ENCODE data around the gene ATP1A1. TPM values are rescaled to one million over a fixed set of nuclear protein-coding genes. Genes with fewer than 3 reads are reported as not detected.
A peak's percentile ranks its signal among the peaks of the same experiment; 100 is the strongest.

Gene ATP1A1
- total and polyA plus RNA-seq, 7 donors, result 66.1 to 440 (median 230) TPM

GRCh38 chr1:116433275-116434257 is 60.5 kb downstream of the ATP1A1 start:
- intact Hi-C loops (cut with DNase I), result loop anchor here (5.0 kb wide), 1 partner anchor 44 kb away; no protein-coding TSS in a partner anchor
- peak overlapping the region; percentile 20 for H3K4me3 ChIP-seq
- DNase-seq (peak; percentile 66 to 84), ATAC-seq (peak; percentile 89 to 95 (median 92))
- no peaks in the 10 kb centered on the region for H3K36me3 ChIP-seq (ENCODE audit: insufficient read depth in 1 of 2, low read depth in 1 of 2)
- H3K27me3 ChIP-seq (ENCODE audit: insufficient read depth in 3 of 3, low read length in 2 of 3), result no peaks in the 10 kb centered on the region
- peaks cover 14% of the 10 kb centered on the region for H3K4me1 ChIP-seq
- no peak for TF ChIP-seq CTCF (IDR thresholded peaks at IDR 0.05)
- no peaks in the 10 kb centered on the region for H3K9me3 ChIP-seq
- H3K27ac ChIP-seq, result peak overlapping the region; percentile 82
- 24 to 32% (median 28%) methylated on average over 13 of the region's 13 CpGs for WGBS, 3 donors

GRCh38 chr1:116434849-116435248 is 61.8 kb downstream of the ATP1A1 start:
- DNase-seq, result no peak
- no peak for TF ChIP-seq CTCF (IDR thresholded peaks at IDR 0.05)
- Histone ChIP-seq H3K4me1 (peaks cover 14% of the 10 kb centered on the region), H3K27ac (peak overlapping the region; percentile 82), H3K27me3 (ENCODE audit: insufficient read depth in 3 of 3, low read length in 2 of 3) (no peaks in the 10 kb centered on the region), H3K4me3 (no peak overlapping the region), H3K9me3 (no peaks in the 10 kb centered on the region), H3K36me3 (ENCODE audit: insufficient read depth in 1 of 2, low read depth in 1 of 2) (no peaks in the 10 kb centered on the region)
- intact Hi-C loops (cut with DNase I), result loop anchor here (5.0 kb wide), 1 partner anchor 42 kb away; no protein-coding TSS in a partner anchor
- ATAC-seq, result no peak
- 91 to 93% (median 92%) methylated on average over 3 of the region's 3 CpGs for WGBS, 3 donors

- DNase-seq (no peak), ATAC-seq (no peak)
- Histone ChIP-seq H3K4me3 (no peak overlapping the region), H3K27ac (no peak overlapping the region), H3K9me3 (no peaks in the 10 kb centered on the region), H3K27me3 (ENCODE audit: insufficient read depth in 3 of 3, low read length in 2 of 3) (no peaks in the 10 kb centered on the region), H3K36me3 (ENCODE audit: insufficient read depth in 1 of 2, low read depth in 1 of 2) (no peaks in the 10 kb centered on the region), H3K4me1 (peaks cover 14% of the 10 kb centered on the region)
- WGBS, 3 donors, result 72 to 81% (median 80%) methylated on average over 2 of the region's 2 CpGs
- intact Hi-C loops (cut with DNase I), result no loop called here
- no peak for TF ChIP-seq CTCF (IDR thresholded peaks at IDR 0.05)
Observed at GRCh38 chr1:116435806-116436610, 63.0 kb downstream of the ATP1A1 start.

- intact Hi-C loops (cut with DNase I), result no loop called here
Observed at GRCh38 chr1:116436611-116436970, 63.5 kb downstream of the ATP1A1 start.

More at GRCh38 chr1:116436611-116436970, 63.5 kb downstream of the ATP1A1 start:
- Histone ChIP-seq H3K4me3 (no peak overlapping the region), H3K4me1 (peaks cover 14% of the 10 kb centered on the region), H3K27ac (no peak overlapping the region), H3K9me3 (no peaks in the 10 kb centered on the region), H3K36me3 (ENCODE audit: insufficient read depth in 1 of 2, low read depth in 1 of 2) (no peaks in the 10 kb centered on the region), H3K27me3 (ENCODE audit: insufficient read depth in 3 of 3, low read length in 2 of 3) (no peaks in the 10 kb centered on the region)
- ATAC-seq (no peak), DNase-seq (no peak)
- TF ChIP-seq CTCF (IDR thresholded peaks at IDR 0.05), result no peak
- WGBS, 3 donors, result 94 to 96% (median 96%) methylated on average over 2 of the region's 2 CpGs

Data from psoas muscle (tissue), 8 donors.